ENCODE results near the gene FOXP1.

DNA sequence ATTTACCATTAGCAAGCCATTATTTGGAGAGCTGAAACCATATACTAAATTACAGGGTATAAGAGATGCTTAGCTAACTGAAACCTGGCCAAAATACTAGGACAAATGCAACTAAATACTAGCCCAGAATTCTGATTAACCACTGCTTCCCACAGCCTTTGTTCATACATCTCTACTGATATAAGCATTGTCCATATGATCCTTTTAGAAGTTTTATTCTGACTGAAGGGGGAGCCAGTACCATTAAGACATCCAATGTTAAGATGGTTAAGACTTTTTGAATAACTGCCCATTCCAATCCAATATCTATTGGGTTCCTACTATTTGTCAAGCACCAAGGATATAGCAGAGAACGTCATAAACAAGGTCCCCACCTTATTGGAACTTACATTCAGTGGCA, 421.3 kb downstream of the FOXP1 start:
- no peak for TF ChIP-seq POLR2A (IDR thresholded peaks at IDR 0.05)
- no peak for TF ChIP-seq CTCF (IDR thresholded peaks at IDR 0.05)
- TF ChIP-seq POLR2AphosphoS5 (IDR thresholded peaks at IDR 0.05; ENCODE audit: insufficient read depth in 1 of 2, low read depth in 1 of 2), result no peak
